DMS114 treated with DMSO at 0.1 percent for 48 hours (cell line): Measurements from ENCODE around the gene EPG5.
"Not testable (repeated sequence)": the region's sequence is repeated elsewhere in the genome, so short reads cannot be mapped to it uniquely, and the experiment has no call there.

Source experiments
- DNase-seq: peaks from one replicate; lab custom pipeline; 2025; ENCODE audit not compliant: unreplicated experiment; lab: John Stamatoyannopoulos, UW

The EPG5 gene

GRCh38 chr18:45874491-45875184 lies 92.5 kb downstream of the EPG5 start:
- DNase-seq: no peak

- no peak for DNase-seq
Observed at GRCh38 chr18:45871431-45872084, 95.6 kb downstream of the EPG5 start.

- no peak for DNase-seq
Observed at GRCh38 chr18:45870419-45870818, 96.7 kb downstream of the EPG5 start.

- DNase-seq: no peak
Observed at GRCh38 chr18:45865466-45865865, 101.7 kb downstream of the EPG5 start.

GRCh38 chr18:45864081-45864480 lies 103.0 kb downstream of the EPG5 start:
- DNase-seq: no peak

GRCh38 chr18:45863469-45863868 lies 103.7 kb downstream of the EPG5 start:
- DNase-seq: no peak

- no peak for DNase-seq
Observed at GRCh38 chr18:45861926-45862325, 105.2 kb downstream of the EPG5 start.

- no peak for DNase-seq
Observed at GRCh38 chr18:45860971-45861370, 106.2 kb downstream of the EPG5 start.

GRCh38 chr18:45860492-45860891 lies 106.6 kb downstream of the EPG5 start:
- no peak for DNase-seq

GRCh38 chr18:45859334-45859733 lies 107.8 kb downstream of the EPG5 start:
- DNase-seq: no peak

- DNase-seq: no peak
Observed at GRCh38 chr18:45856531-45856930, 110.6 kb downstream of the EPG5 start.

- no peak for DNase-seq
Observed at GRCh38 chr18:45854036-45854586, 113.0 kb downstream of the EPG5 start.

- no peak for DNase-seq
Observed at GRCh38 chr18:45852631-45853030, 114.5 kb downstream of the EPG5 start.

GRCh38 chr18:45851161-45851925 lies 115.8 kb downstream of the EPG5 start:
- no peak for DNase-seq

GRCh38 chr18:45850021-45850420 lies 117.1 kb downstream of the EPG5 start:
- peak; percentile 8 for DNase-seq

GRCh38 chr18:45849529-45849928 lies 117.6 kb downstream of the EPG5 start:
- DNase-seq: no peak

GRCh38 chr18:45848643-45849042 lies 118.5 kb downstream of the EPG5 start:
- not testable (repeated sequence) for DNase-seq

- DNase-seq: no peak
Observed at GRCh38 chr18:45847119-45847518, 120.0 kb downstream of the EPG5 start.

GRCh38 chr18:45845410-45845809 lies 121.7 kb downstream of the EPG5 start:
- DNase-seq: no peak

- DNase-seq: no peak
Observed at GRCh38 chr18:45844938-45845337, 122.2 kb downstream of the EPG5 start.

- DNase-seq: no peak
Observed at GRCh38 chr18:45843019-45843418, 124.1 kb downstream of the EPG5 start.
